NCI-H1436 (cell line): ENCODE results near the gene MTR.

Source experiments
- DNase-seq: peaks from one replicate; lab custom pipeline; 2025; lab: John Stamatoyannopoulos, UW

Gene MTR

DNA sequence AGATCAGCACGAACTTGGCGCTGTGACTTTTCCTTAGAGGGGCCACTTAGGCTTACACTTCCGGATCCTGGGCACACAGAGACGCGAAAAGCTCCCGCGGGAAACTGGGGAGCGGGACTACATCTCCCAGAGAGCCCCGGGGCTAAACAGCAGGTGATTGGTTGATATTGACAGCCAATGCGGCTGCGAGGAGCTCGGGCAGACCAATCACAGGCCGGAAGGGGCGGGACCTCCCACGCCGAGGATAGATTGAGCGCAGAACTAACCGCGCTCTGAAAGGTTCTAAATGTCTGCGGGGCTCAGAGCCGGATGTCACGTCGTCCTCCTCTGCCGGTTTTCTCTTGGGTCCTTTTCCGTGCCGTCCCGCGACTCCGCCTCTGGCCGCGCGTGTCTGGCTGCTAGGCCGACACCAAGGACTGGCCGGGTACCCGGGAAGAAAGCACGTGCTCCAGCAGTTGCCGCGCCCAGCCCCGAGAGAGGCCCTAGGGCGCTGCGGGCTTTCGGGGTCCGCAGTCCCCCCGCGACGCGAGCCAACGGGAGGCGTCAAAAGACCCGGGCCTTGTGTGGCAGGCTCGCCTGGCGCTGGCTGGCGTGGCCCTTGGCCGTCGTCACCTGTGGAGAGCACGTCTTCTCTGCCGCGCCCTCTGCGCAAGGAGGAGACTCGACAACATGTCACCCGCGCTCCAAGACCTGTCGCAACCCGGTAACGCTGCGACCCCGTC, at the start of gene MTR:
Gene MTR (plus strand): TSS at position 258 of the 722 bp plus-strand sequence. CDS start 412 bp downstream, at position 670.
- peak; percentile 99 for DNase-seq

DNA sequence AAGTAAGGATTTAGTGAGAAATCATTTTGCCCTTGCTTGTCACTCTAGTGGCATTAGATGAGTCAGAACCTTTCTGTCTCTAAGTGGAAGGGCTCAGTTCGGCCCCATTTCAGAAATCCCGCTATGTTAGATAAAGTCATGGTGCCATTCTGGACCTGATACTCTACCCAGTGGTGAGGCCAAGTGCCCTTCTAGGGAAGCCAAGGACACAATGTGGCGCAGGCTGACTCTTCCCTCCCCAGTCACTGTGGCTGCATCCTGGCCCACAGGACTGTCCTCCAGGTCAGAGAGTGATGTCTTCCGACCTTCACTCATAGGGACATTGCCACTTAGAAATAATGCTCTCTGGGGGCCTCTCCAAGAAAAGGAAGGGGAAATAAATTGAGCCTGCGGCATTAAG, 48.3 kb upstream of the MTR start:
- no peak for DNase-seq

GRCh38 chr1:236747311-236747985, 47.6 kb upstream of the MTR start:
- DNase-seq = no peak

DNA sequence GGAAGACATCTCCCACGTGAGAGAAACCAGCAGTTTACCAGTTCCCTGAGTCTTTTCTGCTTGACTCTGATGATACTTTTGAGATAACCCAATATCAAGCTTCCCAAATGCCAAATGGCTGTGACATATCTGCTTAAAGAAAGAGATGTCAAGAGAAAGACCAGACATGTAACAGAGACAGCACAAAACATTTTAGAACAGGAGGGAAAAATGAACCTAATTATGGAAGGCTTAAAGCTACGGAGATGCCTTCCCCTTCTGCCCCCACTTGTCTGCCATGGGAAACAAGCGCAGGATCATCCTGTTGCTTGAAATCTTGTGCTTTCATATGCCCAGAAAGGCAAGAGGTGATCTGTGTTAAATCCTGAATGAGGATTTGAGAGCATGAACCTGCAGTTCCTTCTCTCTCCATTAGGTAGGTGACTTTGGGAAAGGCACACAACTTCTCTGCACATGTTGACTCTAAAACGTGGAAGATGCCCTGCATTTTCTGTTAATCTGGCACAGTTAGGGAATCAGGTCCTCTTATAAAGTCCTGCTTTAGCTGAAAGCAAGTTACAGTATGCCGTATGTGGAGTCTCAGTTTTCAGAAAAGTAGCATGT, 46.7 kb upstream of the MTR start:
- no peak for DNase-seq

DNA sequence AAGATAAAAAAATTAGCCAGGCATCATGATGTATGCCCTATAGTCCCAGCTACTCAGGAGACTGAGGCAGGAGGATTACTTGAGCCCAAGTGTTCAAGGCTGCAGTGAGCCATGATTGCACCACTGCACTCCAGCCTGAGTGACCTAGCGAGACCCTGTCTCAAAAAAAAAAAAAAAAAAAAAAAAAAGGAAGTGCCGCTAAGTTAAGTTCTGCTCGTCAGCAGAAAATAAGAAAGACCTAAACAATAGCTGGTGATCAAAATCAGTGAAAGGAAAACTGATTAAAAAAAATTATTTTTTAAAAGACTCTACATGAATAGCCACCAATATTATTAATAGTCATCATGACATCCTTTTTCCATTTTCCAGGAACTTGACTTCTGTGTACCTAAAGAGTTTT, 44.2 kb upstream of the MTR start:
- no peak for DNase-seq

- DNase-seq = no peak
Observed at GRCh38 chr1:236751385-236751784, 43.7 kb upstream of the MTR start.

DNA sequence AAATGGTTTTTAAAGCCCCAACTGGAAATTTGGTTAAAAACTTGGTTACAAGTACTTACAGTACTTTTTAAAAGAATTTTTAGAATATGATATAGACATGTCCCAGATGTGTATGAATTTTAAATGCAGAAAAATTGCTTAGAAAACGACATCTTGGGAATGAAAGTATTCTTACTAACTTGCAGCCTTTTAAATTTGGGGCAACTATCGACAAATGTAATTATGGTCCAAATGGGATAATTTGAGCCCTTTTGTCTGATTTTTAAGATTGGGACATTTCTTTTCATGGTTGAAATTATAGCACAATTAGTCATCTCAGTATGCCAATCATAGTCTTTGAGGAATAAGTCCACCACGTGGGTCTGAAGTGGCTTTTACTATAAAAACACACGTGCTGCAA, 43.2 kb upstream of the MTR start:
- DNase-seq = no peak

GRCh38 chr1:236753516-236753915, 41.6 kb upstream of the MTR start:
- peak; percentile 28 for DNase-seq

GRCh38 chr1:236753964-236754363, 41.1 kb upstream of the MTR start:
- DNase-seq = no peak

- no peak for DNase-seq
Observed at GRCh38 chr1:236754525-236755210, 40.4 kb upstream of the MTR start.

DNA sequence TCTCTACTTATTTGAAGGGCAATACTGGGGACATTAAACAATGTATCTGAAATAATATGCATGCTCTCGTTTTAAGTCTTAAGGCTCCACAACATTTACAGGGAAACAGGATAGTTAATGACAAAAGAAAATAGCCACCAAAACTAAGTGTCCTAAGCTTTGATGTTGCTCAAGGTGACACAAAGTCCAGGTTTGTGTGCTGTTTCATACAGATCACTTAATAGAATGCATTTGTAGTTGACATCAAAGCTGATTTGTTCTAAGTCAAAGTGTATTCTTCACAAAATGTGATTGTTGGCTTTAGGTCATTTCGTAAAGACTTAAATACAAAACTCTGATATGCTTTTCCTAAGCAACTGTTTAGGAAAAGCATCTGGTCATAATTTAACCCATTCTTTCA, 37.5 kb upstream of the MTR start:
- DNase-seq = no peak

- DNase-seq = peak; percentile 25
Observed at GRCh38 chr1:236759252-236759859, 35.7 kb upstream of the MTR start.

DNA sequence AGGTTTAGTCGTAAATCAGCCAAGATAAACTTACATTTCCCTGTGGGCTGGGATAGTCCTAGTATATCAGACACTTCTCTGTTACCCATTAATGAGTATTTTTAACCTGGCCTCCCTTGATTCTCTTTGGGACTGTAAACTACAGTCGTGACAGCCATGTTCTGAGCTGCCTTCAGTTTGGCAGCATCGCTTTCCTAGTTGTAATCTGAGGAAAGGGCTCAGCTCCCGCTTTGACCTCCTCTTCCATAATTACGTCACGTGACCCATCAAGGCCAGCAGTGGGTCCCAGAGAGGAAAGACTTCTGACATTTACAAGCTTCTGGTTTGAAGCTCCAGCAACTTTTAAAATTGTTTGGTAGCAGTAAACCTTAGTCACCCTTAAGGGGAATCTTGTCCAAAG, 34.6 kb upstream of the MTR start:
- no peak for DNase-seq

GRCh38 chr1:236760986-236761385, 34.1 kb upstream of the MTR start:
- no peak for DNase-seq

GRCh38 chr1:236761397-236762132, 33.5 kb upstream of the MTR start:
- no peak for DNase-seq

GRCh38 chr1:236762410-236762809, 32.7 kb upstream of the MTR start:
- DNase-seq = no peak

GRCh38 chr1:236765831-236766230, 29.3 kb upstream of the MTR start:
- no peak for DNase-seq

DNA sequence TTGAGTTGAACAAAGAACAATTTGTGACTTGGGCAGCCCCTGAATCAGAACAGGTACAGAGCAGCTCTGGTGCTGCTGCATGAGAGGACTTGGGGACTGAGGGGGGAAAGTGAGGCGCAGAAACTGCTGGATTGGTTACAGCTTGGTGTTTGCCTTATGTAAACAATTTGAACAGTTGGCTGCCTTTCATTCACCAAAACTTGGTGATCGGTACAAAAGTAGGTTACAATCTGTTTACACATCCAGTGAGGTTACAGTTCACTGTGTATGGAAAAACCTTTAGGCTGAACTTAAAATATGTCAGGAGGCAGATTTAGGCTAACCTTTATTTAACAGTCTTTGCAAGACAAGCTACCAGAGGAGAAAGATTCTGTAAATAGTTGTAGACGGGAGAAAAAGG, 28.6 kb upstream of the MTR start:
- no peak for DNase-seq

- DNase-seq = no peak
Observed at GRCh38 chr1:236767276-236767675, 27.8 kb upstream of the MTR start.

DNA sequence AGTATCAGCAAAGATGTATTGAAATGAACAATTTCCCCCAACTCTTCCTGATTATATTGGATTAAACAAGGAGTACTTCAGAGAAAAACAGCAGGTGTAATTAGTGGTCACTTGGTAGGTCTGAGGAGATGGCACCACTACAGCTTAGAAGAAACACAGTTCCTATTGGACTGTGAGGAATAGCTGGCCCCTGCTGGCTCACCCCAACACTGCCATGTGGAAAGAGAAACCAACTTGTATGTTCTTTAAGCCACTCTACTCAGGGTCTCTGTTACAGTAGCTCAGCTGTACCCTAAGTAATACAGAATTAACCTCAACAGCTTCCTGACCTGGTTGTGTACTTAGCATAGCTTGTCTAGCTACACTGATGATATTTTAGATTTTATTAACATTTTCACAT, 26.5 kb upstream of the MTR start:
- no peak for DNase-seq

GRCh38 chr1:236773919-236774318, 21.2 kb upstream of the MTR start:
- DNase-seq = no peak

GRCh38 chr1:236774926-236775325, 20.2 kb upstream of the MTR start:
- DNase-seq = no peak
